IgD-negative memory B cell (primary cell): ENCODE measurements around the gene DNAJC30. TPM values are rescaled to one million over a fixed set of nuclear protein-coding genes. Genes with fewer than 3 reads are reported as not detected.
"Not testable (repeated sequence)": the region's sequence is repeated elsewhere in the genome, so short reads cannot be mapped to it uniquely, and the experiment has no call there.

Source experiments
- H3K27ac Mint-ChIP-seq, 3 donors: one replicate each; pipeline ENCODE4 v1.8.0; 2020 to 2022; ENCODE audit warnings: mild to moderate bottlenecking in 3 of 3, mixed read lengths in 3 of 3, moderate library complexity in 1 of 3
- H3K27me3 Mint-ChIP-seq: one replicate; pipeline ENCODE4 v1.8.0; 2021; ENCODE audit warnings: mixed read lengths
- H3K36me3 Mint-ChIP-seq: one replicate; pipeline ENCODE4 v1.8.0; 2020; ENCODE audit warnings: mild to moderate bottlenecking, mixed read lengths
- H3K4me1 Mint-ChIP-seq, 3 donors: one replicate each; pipeline ENCODE4 v1.8.0; 2020 to 2022; ENCODE audit warnings: mixed read lengths in 3 of 3, mild to moderate bottlenecking in 1 of 3
- H3K4me3 Mint-ChIP-seq, 4 donors: one replicate each; pipeline ENCODE4 v1.8.0; 2020 to 2022; ENCODE audit warnings: mild to moderate bottlenecking in 4 of 4, mixed read lengths in 4 of 4, moderate library complexity in 3 of 4
- H3K9me3 Mint-ChIP-seq, 3 donors: one replicate each; pipeline ENCODE4 v1.8.0; 2020 to 2021; ENCODE audit warnings: mixed read lengths in 3 of 3, mild to moderate bottlenecking in 1 of 3
- polyA plus RNA-seq: library from polyadenylated mRNA; unstranded; fragments of 300-500 nt; fragmentation: Illumina TruSeq; gene quantifications from one replicate; pipeline ENCODE4 v1.2.3, GENCODE V29; 2021

Gene DNAJC30
- polyA plus RNA-seq, 1 donor from 2014 or later = 11.3 TPM

GRCh38 chr7:73680501-73680900 is 2.8 kb downstream of the DNAJC30 start:
- H3K27me3 Mint-ChIP-seq = no peaks in the 10 kb centered on the region
- H3K27ac Mint-ChIP-seq = peak overlapping the region in 2 of 3 donors; percentile 20 to 61

DNA sequence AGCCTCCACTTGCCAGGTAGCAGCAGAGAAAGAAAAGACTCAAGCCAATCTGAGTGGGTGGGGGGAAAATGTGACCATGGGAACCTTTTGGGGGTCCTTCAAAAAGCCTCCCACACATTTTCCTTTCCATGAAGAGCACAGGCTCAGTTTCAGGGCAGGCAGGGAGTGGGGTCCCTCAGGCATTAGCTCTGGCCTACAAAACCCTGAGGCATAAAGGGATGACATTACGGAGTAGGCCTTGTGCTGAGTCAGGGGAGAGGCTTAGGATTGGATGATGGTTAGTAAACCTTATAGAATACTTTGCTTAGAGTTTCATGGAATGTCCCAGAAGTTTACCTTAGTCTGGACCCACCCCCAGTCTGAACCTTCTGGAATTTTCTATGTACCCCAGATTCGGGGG is 3.5 kb downstream of the DNAJC30 start:
- H3K4me3 Mint-ChIP-seq = peak overlapping the region in 1 of 4 donors; percentile 75
- H3K27ac Mint-ChIP-seq = peak overlapping the region in 1 of 3 donors; percentile 25
- H3K27me3 Mint-ChIP-seq = no peaks in the 10 kb centered on the region
- H3K9me3 Mint-ChIP-seq = no peaks in the 10 kb centered on the region
- H3K36me3 Mint-ChIP-seq = no peaks in the 10 kb centered on the region
- H3K4me1 Mint-ChIP-seq = peaks cover 16 to 18% (median 17%) of the 10 kb centered on the region in 3 donors

More at GRCh38 chr7:73680501-73680900, 2.8 kb downstream of the DNAJC30 start:
- no peaks in the 10 kb centered on the region for H3K36me3 Mint-ChIP-seq
- H3K4me1 Mint-ChIP-seq = peaks cover 16 to 18% (median 17%) of the 10 kb centered on the region in 3 donors
- peak overlapping the region in 3 of 4 donors; percentile 12 to 98 (median 97) for H3K4me3 Mint-ChIP-seq
- no peaks in the 10 kb centered on the region for H3K9me3 Mint-ChIP-seq

GRCh38 chr7:73678862-73679261 is 4.4 kb downstream of the DNAJC30 start:
- Mint-ChIP-seq H3K4me1 (peaks cover 15 to 16% (median 15%) of the 10 kb centered on the region in 3 donors), H3K27ac (peak overlapping the region in 1 of 3 donors; percentile 25), H3K36me3 (no peaks in the 10 kb centered on the region), H3K9me3 (no peaks in the 10 kb centered on the region), H3K4me3 (peak overlapping the region in 2 of 4 donors; percentile 25 to 81), H3K27me3 (no peaks in the 10 kb centered on the region)

- not testable (repeated sequence) for H3K4me3 Mint-ChIP-seq, H3K27ac Mint-ChIP-seq, H3K27me3 Mint-ChIP-seq, H3K4me1 Mint-ChIP-seq, H3K9me3 Mint-ChIP-seq, H3K36me3 Mint-ChIP-seq
Observed at GRCh38 chr7:73676062-73676461, 7.2 kb downstream of the DNAJC30 start.

DNA sequence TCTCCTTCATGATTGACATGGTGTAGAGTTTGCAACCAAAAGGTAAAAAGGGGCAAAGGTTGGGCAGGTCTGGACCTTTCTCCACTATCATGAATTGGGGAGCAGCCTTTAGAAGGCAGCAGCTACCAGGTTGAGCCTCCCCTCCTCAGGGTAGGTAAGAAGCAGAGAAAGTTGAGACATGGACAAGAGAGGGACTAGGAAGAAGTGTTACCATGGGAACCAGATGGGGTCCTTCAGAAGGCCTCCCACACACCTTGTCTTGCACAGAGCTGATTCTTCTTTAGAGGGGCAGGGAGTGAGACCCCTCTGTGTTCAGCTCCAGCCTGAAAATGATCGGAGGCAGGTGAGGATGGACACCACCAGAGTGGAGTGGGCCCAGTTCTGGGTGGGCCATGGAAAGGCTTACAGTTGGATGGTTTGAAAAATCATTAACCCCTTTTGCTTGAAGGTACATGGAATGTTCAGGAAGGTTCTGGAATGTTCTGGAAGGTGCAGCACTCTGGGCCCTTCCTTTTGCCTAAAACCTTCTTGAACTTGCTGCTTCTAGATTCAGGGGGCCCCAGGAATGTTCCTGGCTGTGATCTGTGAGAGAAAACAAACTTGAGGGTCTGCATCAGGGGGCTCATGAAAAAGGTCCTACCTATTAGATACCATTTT is 8.7 kb downstream of the DNAJC30 start:
- Mint-ChIP-seq H3K4me1 (peaks cover 0 to 2% (median 0%) of the 10 kb centered on the region in 3 donors), H3K27me3 (peaks cover 1% of the 10 kb centered on the region), H3K4me3 (no peak overlapping the region), H3K27ac (no peak overlapping the region), H3K9me3 (no peaks in the 10 kb centered on the region), H3K36me3 (no peaks in the 10 kb centered on the region)

- H3K27ac Mint-ChIP-seq = peak overlapping the region in 1 of 3 donors; percentile 13
- no peaks in the 10 kb centered on the region for H3K36me3 Mint-ChIP-seq
- H3K4me1 Mint-ChIP-seq = peaks cover 0 to 3% (median 3%) of the 10 kb centered on the region in 3 donors
- H3K27me3 Mint-ChIP-seq = peaks cover 6% of the 10 kb centered on the region
- peak overlapping the region in 1 of 4 donors; percentile 67 for H3K4me3 Mint-ChIP-seq
- no peaks in the 10 kb centered on the region for H3K9me3 Mint-ChIP-seq
Observed at GRCh38 chr7:73671857-73672445, 11.3 kb downstream of the DNAJC30 start.

- H3K4me3 Mint-ChIP-seq = no peak overlapping the region
Observed at GRCh38 chr7:73671322-73671661, 12.0 kb downstream of the DNAJC30 start.

GRCh38 chr7:73669858-73670385 is 13.3 kb downstream of the DNAJC30 start:
- H3K4me3 Mint-ChIP-seq = peak overlapping the region in 1 of 4 donors; percentile 44
- no peak overlapping the region for H3K27ac Mint-ChIP-seq
- H3K9me3 Mint-ChIP-seq = peaks cover 0 to 2% (median 0%) of the 10 kb centered on the region in 3 donors
- peaks cover 12% of the 10 kb centered on the region for H3K27me3 Mint-ChIP-seq
- H3K4me1 Mint-ChIP-seq = peaks cover 0 to 6% (median 3%) of the 10 kb centered on the region in 3 donors
- no peaks in the 10 kb centered on the region for H3K36me3 Mint-ChIP-seq

More at GRCh38 chr7:73671322-73671661, 12.0 kb downstream of the DNAJC30 start:
- Mint-ChIP-seq H3K36me3 (no peaks in the 10 kb centered on the region), H3K9me3 (no peaks in the 10 kb centered on the region), H3K4me1 (peaks cover 0 to 3% (median 3%) of the 10 kb centered on the region in 3 donors), H3K27me3 (peaks cover 6% of the 10 kb centered on the region), H3K27ac (no peak overlapping the region)

- no peak overlapping the region for H3K27ac Mint-ChIP-seq
- H3K36me3 Mint-ChIP-seq = no peaks in the 10 kb centered on the region
- peaks cover 0 to 6% (median 3%) of the 10 kb centered on the region in 3 donors for H3K4me1 Mint-ChIP-seq
- H3K27me3 Mint-ChIP-seq = peaks cover 17% of the 10 kb centered on the region
- no peak overlapping the region for H3K4me3 Mint-ChIP-seq
- H3K9me3 Mint-ChIP-seq = peaks cover 0 to 2% (median 0%) of the 10 kb centered on the region in 3 donors
Observed at GRCh38 chr7:73669288-73669701, 14.0 kb downstream of the DNAJC30 start.

- Mint-ChIP-seq H3K9me3 (peaks cover 0 to 2% (median 0%) of the 10 kb centered on the region in 3 donors), H3K36me3 (no peaks in the 10 kb centered on the region), H3K27me3 (peaks cover 21% of the 10 kb centered on the region), H3K4me1 (peaks cover 0 to 6% (median 3%) of the 10 kb centered on the region in 3 donors), H3K27ac (peak overlapping the region in 1 of 3 donors; percentile 51), H3K4me3 (peak overlapping the region in 3 of 4 donors; percentile 58 to 83 (median 82))
Observed at GRCh38 chr7:73668886-73669230, 14.4 kb downstream of the DNAJC30 start.

DNA sequence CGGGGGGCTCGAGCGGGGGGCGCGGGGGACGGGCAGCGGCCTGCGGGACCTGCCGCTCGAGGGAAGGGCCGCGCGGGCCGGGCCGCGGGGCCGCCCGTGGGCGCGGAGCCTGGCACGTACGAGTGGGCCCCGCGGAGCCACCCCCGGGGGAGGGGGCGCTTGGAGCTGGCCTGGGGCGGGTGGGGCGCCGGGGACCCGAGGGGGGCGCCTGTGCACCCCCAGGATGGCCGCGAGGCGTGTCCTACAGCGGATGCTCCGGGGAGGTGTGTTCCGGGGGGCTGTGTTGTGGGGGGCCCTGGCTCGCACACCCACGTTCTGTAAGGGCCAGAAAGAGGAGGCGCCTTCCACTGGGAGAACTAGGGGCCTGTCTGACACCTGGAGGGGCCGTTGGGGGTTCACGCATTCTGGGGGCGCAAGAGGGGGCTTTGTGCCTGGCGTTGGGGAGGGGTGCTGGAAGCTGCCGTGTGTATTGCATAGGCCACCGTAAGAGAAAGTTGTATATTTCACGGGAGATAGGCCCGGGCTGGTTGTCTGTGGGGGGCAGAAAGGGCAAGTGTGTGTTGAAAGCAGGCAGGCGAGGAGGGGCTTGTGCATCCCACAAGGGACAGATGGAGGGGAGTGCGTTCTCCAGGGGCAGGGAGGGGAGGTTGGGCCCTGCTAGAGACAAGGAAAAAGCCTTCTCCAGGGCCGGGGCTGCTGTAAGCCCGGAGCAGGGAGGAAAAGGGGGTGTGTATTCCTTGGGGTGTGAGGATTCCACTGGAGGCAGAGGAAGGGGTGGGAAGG is 15.0 kb downstream of the DNAJC30 start:
- Mint-ChIP-seq H3K27ac (peak overlapping the region in 1 of 3 donors; percentile 51), H3K27me3 (peaks cover 23% of the 10 kb centered on the region), H3K9me3 (peaks cover under 1 to 2% (median 1%) of the 10 kb centered on the region in 3 donors), H3K4me1 (peaks cover 0 to 6% (median 3%) of the 10 kb centered on the region in 3 donors), H3K36me3 (peaks cover 1% of the 10 kb centered on the region), H3K4me3 (peak overlapping the region; percentile 58 to 83 (median 75))

GRCh38 chr7:73667344-73668102 is 15.7 kb downstream of the DNAJC30 start, which contains the start of gene VPS37D:
TSS of gene VPS37D (plus strand) at chr7:73667831. CDS start at chr7:73667959, 128 bp downstream.
- H3K4me1 Mint-ChIP-seq = peaks cover 0 to 6% (median 3%) of the 10 kb centered on the region in 3 donors
- H3K36me3 Mint-ChIP-seq = peaks cover 2% of the 10 kb centered on the region
- H3K9me3 Mint-ChIP-seq = peaks cover 4 to 5% (median 5%) of the 10 kb centered on the region in 3 donors
- peaks cover 30% of the 10 kb centered on the region for H3K27me3 Mint-ChIP-seq
- H3K27ac Mint-ChIP-seq = peak within 1 kb of the TSS; percentile 35 to 81 (median 58)
- peak within 1 kb of the TSS; percentile 66 to 93 (median 84) for H3K4me3 Mint-ChIP-seq

DNA sequence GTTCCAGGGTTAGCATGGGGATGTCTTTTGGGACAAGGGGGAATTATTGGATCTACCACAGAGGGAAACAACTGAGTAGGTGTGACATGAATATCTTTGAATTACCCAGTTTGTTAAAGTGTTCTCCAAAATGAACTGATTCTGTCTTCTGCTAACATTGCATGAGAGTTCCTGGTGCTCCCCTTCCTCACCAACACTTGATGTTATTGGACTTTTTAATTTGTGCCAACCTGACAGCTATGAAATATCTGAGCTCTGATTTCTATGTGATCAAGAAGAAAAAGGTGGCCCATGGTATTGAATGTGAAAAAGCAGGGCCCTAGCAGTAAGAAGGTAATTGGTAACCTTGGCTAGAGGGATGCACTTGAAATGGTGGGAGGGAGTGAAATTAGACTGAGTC is 20.2 kb downstream of the DNAJC30 start:
- H3K36me3 Mint-ChIP-seq = peaks cover 2% of the 10 kb centered on the region
- peaks cover 4 to 5% (median 5%) of the 10 kb centered on the region in 3 donors for H3K9me3 Mint-ChIP-seq
- no peak overlapping the region for H3K4me3 Mint-ChIP-seq
- H3K27me3 Mint-ChIP-seq = peaks cover 32% of the 10 kb centered on the region
- H3K4me1 Mint-ChIP-seq = peaks cover 0 to 3% (median 1%) of the 10 kb centered on the region in 3 donors
- H3K27ac Mint-ChIP-seq = no peak overlapping the region

GRCh38 chr7:73660594-73660993 is 22.7 kb downstream of the DNAJC30 start:
- not testable (repeated sequence) for H3K4me1 Mint-ChIP-seq, H3K27ac Mint-ChIP-seq, H3K36me3 Mint-ChIP-seq, H3K4me3 Mint-ChIP-seq, H3K9me3 Mint-ChIP-seq
- H3K27me3 Mint-ChIP-seq = peaks cover 31% of the 10 kb centered on the region
